Small intestine (tissue), 7 donors: ENCODE data around the gene PSG4. TPM values are rescaled to one million over a fixed set of nuclear protein-coding genes. Genes with fewer than 3 reads are reported as not detected.
"Not testable (repeated sequence)": the region's sequence is repeated elsewhere in the genome, so short reads cannot be mapped to it uniquely, and the experiment has no call there.

Experiments
- DNase-seq, 2 donors: peaks; one replicate each; pipeline versions ENCODE4 v3.0.0 to v3.0.0-alpha.2; 2013
- FAIRE-seq: peaks from 2 replicates; lab custom pipeline; 2012; peaks lifted over from hg19 to GRCh38; lab: Jason Lieb, UNC
- H3K27ac ChIP-seq, 3 donors: one replicate each; pipeline ENCODE4 v1.5.1; 2013; ENCODE audit warnings: low read length in 2 of 3, mild to moderate bottlenecking in 2 of 3, control low read depth in 1 of 3, inconsistent platforms in 1 of 3, low read depth in 1 of 3, moderate library complexity in 1 of 3
- H3K27me3 ChIP-seq, 3 donors: one replicate each; pipeline ENCODE4 v1.6.1; 2013; ENCODE audit warnings: low read length in 3 of 3, inconsistent platforms in 1 of 3; ENCODE audit not compliant: control insufficient read depth in 3 of 3, insufficient read depth in 3 of 3
- H3K36me3 ChIP-seq, 3 donors: one replicate each; pipeline ENCODE4 v1.6.1; 2013; ENCODE audit warnings: low read length in 3 of 3, inconsistent platforms in 1 of 3, low read depth in 1 of 3, mild to moderate bottlenecking in 1 of 3, moderate library complexity in 1 of 3; ENCODE audit not compliant: control insufficient read depth in 3 of 3, insufficient read depth in 2 of 3
- H3K4me1 ChIP-seq, 3 donors: one replicate each; pipeline ENCODE4 v1.6.1; 2013; ENCODE audit warnings: low read length in 2 of 3, inconsistent platforms in 1 of 3, low read depth in 1 of 3, mild to moderate bottlenecking in 1 of 3, moderate library complexity in 1 of 3; ENCODE audit not compliant: control insufficient read depth in 3 of 3, insufficient read depth in 2 of 3
- H3K4me3 ChIP-seq, 3 donors: one replicate each; pipeline ENCODE4 v1.5.1; 2013; ENCODE audit warnings: low read length in 3 of 3, control low read depth in 1 of 3, inconsistent platforms in 1 of 3, low read depth in 1 of 3, mild to moderate bottlenecking in 1 of 3, moderate library complexity in 1 of 3
- H3K9me3 ChIP-seq, 2 donors: one replicate each; pipeline ENCODE4 v1.6.1; 2013; ENCODE audit warnings: low read depth in 1 of 2, low read length in 1 of 2; ENCODE audit not compliant: control insufficient read depth in 2 of 2, insufficient read depth in 1 of 2
- WGBS, 3 donors: extraction: QIAGEN DNeasy Blood & Tissue Kit; methylation state at CpG; one replicate each; pipeline ENCODE4 v1.1.7; 2013; 5-methylcytosine and 5-hydroxymethylcytosine counted together
- polyA plus RNA-seq, 4 donors: library from polyadenylated mRNA; stranded (reverse) in 3 of 4; unstranded in 1 of 4; fragments of 200-250 nt in 3 of 4; fragments of 120-200 nt in 1 of 4; gene quantifications; one replicate each; pipeline versions ENCODE4 v1.2.1 to v1.2.3, GENCODE V29; 2013
- donor health status: healthy with polysubstance abuse.
- donor health status: control.
- donor health status: control.
- donor health status: Bipolar disorder and iron deficiency.
- donor health status: healthy.

The PSG4 gene
- polyA plus RNA-seq, 4 donors = 0.12 TPM; not detected in 3

GRCh38 chr19:43162261-43162660 is 43.2 kb downstream of the PSG4 start:
- not testable (repeated sequence) for H3K4me3 ChIP-seq, H3K4me1 ChIP-seq, H3K36me3 ChIP-seq, FAIRE-seq, DNase-seq, H3K27me3 ChIP-seq, H3K9me3 ChIP-seq, H3K27ac ChIP-seq
- 35 to 45% (median 44%) methylated on average over 2 of the region's 2 CpGs for WGBS, 3 donors

GRCh38 chr19:43152214-43152613 is 53.2 kb downstream of the PSG4 start:
- no peak overlapping the region for H3K27ac ChIP-seq
- H3K9me3 ChIP-seq = no peaks in the 10 kb centered on the region
- H3K4me3 ChIP-seq = no peak overlapping the region
- FAIRE-seq (no peak), DNase-seq (no peak)
- H3K27me3 ChIP-seq = no peaks in the 10 kb centered on the region
- WGBS, 3 donors = 69 to 82% (median 81%) methylated on average over 4 of the region's 4 CpGs
- H3K4me1 ChIP-seq = no peaks in the 10 kb centered on the region
- H3K36me3 ChIP-seq = no peaks in the 10 kb centered on the region

GRCh38 chr19:43149788-43150187 is 55.6 kb downstream of the PSG4 start:
- not testable (repeated sequence) for H3K27ac ChIP-seq, H3K4me3 ChIP-seq

GRCh38 chr19:43148233-43148632 is 57.2 kb downstream of the PSG4 start:
- FAIRE-seq (no peak), DNase-seq (no peak)
- Histone ChIP-seq H3K4me1 (no peaks in the 10 kb centered on the region), H3K4me3 (no peak overlapping the region), H3K36me3 (no peaks in the 10 kb centered on the region), H3K27ac (no peak overlapping the region), H3K9me3 (no peaks in the 10 kb centered on the region), H3K27me3 (no peaks in the 10 kb centered on the region)
- 64 to 79% (median 64%) methylated on average over 1 of the region's 1 CpG for WGBS, 3 donors

More at GRCh38 chr19:43149788-43150187, 55.6 kb downstream of the PSG4 start:
- DNase-seq, H3K36me3 ChIP-seq, FAIRE-seq, H3K4me1 ChIP-seq, H3K9me3 ChIP-seq, H3K27me3 ChIP-seq: not testable (repeated sequence)
- WGBS, 3 donors = 56 to 76% (median 73%) methylated on average over 7 of the region's 7 CpGs

Other genes starting within 250 kb of the PSG4 start
- gene PSG11, start 179.2 kb downstream of the PSG4 start, polyA plus RNA-seq = not detected
- gene PSG2, start 122.9 kb downstream of the PSG4 start, polyA plus RNA-seq = 1 to 10 TPM in 1 of 4 donors, under 1 TPM in 1, not detected in 2; 0.04 to 2.2 TPM
- gene PSG5, start 19.1 kb downstream of the PSG4 start, polyA plus RNA-seq = not detected
- under 1 TPM in 1 of 4 donors, not detected in 3; 0.03 TPM for gene PSG9, start 63.9 kb upstream of the PSG4 start, polyA plus RNA-seq
- under 1 TPM in 1 of 4 donors, not detected in 3; 0.35 TPM for gene CD177, start 148.0 kb upstream of the PSG4 start, polyA plus RNA-seq
- not detected for gene TEX101, start 209.3 kb upstream of the PSG4 start, polyA plus RNA-seq